Keratinocyte (primary cell): ENCODE data around the gene LRBA. TPM values are rescaled to one million over a fixed set of nuclear protein-coding genes. Genes with fewer than 3 reads are reported as not detected.

Source experiments
- DNase-seq: peaks from one replicate; pipeline ENCODE4 v3.0.0-alpha.2; 2011; ENCODE audit warnings: low read depth, missing footprints, low spot score
- FAIRE-seq: peaks from 2 replicates; lab custom pipeline; 2011; peaks lifted over from hg19 to GRCh38; lab: Jason Lieb, UNC
- H2AFZ ChIP-seq: 2 replicates; pipeline ENCODE4 v1.6.0; 2012; ENCODE audit warnings: low read length, control low read depth, inconsistent platforms; ENCODE audit not compliant: control insufficient read depth
- H3K27ac ChIP-seq: 2 replicates; pipeline ENCODE4 v1.5.1; 2011; ENCODE audit warnings: low read length; ENCODE audit not compliant: control insufficient read depth, insufficient read depth
- H3K27me3 ChIP-seq: 3 replicates; pipeline ENCODE4 v1.6.0; 2011; ENCODE audit warnings: low read length; ENCODE audit not compliant: control insufficient read depth, insufficient read depth; ENCODE audit errors: extremely low read depth
- H3K36me3 ChIP-seq, 2 experiments: 2 replicates in 1 of 2; 3 replicates in 1 of 2; pipeline ENCODE4 v1.5.1; 2011; ENCODE audit warnings: low read length in 2 of 2, mild to moderate bottlenecking in 1 of 2; ENCODE audit not compliant: control insufficient read depth in 2 of 2, insufficient read depth in 2 of 2; ENCODE audit errors: extremely low read depth in 1 of 2
- H3K4me1 ChIP-seq: 3 replicates; pipeline ENCODE4 v1.5.1; 2011; ENCODE audit warnings: low read length; ENCODE audit not compliant: control insufficient read depth, insufficient read depth; ENCODE audit errors: extremely low read depth
- H3K4me2 ChIP-seq: 3 replicates; pipeline ENCODE4 v1.6.0; 2011; ENCODE audit warnings: low read depth, low read length; ENCODE audit not compliant: control insufficient read depth, insufficient read depth; ENCODE audit errors: extremely low read depth
- H3K4me3 ChIP-seq, 3 experiments: fragments of 200-600 bp in 1 of 3; sonication (generic) in 1 of 3; 2 replicates in 2 of 3; 3 replicates in 1 of 3; pipeline ENCODE4 v1.5.1; 2011 to 2016; ENCODE audit warnings: low read length in 3 of 3, mild to moderate bottlenecking in 3 of 3, control low read depth in 2 of 3, inconsistent platforms in 1 of 3, low read depth in 1 of 3, mixed read lengths in 1 of 3, mixed run types in 1 of 3, moderate library complexity in 1 of 3; ENCODE audit not compliant: control insufficient read depth in 2 of 3, insufficient read depth in 2 of 3; ENCODE audit errors: extremely low read depth in 1 of 3
- H3K79me2 ChIP-seq: 2 replicates; pipeline ENCODE4 v1.6.0; 2012; ENCODE audit warnings: low read length; ENCODE audit not compliant: control insufficient read depth, insufficient read depth
- H3K9ac ChIP-seq: 3 replicates; pipeline ENCODE4 v1.6.0; 2011; ENCODE audit warnings: low read length; ENCODE audit not compliant: control insufficient read depth, insufficient read depth; ENCODE audit errors: extremely low read depth
- H3K9me1 ChIP-seq: 3 replicates; pipeline ENCODE4 v1.6.0; 2011; ENCODE audit warnings: low read length; ENCODE audit not compliant: control insufficient read depth, insufficient read depth; ENCODE audit errors: extremely low read depth
- H3K9me3 ChIP-seq: 2 replicates; pipeline ENCODE4 v1.5.1; 2012; ENCODE audit warnings: low read depth, low read length; ENCODE audit not compliant: control insufficient read depth
- H4K20me1 ChIP-seq: 3 replicates; pipeline ENCODE4 v1.6.0; 2011; ENCODE audit warnings: low read length; ENCODE audit not compliant: control insufficient read depth, insufficient read depth; ENCODE audit errors: extremely low read depth
- EZH2 ChIP-seq: IDR thresholded peaks from one replicate; pipeline ENCODE4 v1.6.1; 2012; ENCODE audit warnings: inconsistent platforms, mild to moderate bottlenecking, low read length, moderate library complexity
- dilution Hi-C: fragments of 300-500 bp; cut with MboI; formaldehyde crosslinking; loops from one replicate; pipeline ENCODE4 v1.7.0; 2020; ENCODE audit warnings: low sequenced_read_pairs; ENCODE audit not compliant: extremely low pct_ligation_motif_present
- polyA plus RNA-seq, 5 experiments: library from polyadenylated mRNA; depleted of rRNA in 3 of 5; stranded (reverse) in 3 of 5; stranded (forward) in 1 of 5; unstranded in 1 of 5; fragments of >200 nt; gene quantifications; 1 replicate in 1 of 5; 2 replicates in 3 of 5; 3 replicates in 1 of 5; pipeline versions ENCODE4 v1.2.1 to v1.2.3, GENCODE V29; 2011 to 2012; ENCODE audit warnings: missing spikeins in 2 of 5, low read depth in 1 of 5, low replicate concordance in 1 of 5
- TF ChIP-seq, protein P1 (sequence below), 3 experiments: IDR thresholded peaks in 1 of 3; conservative IDR thresholded peaks in 1 of 3; optimal IDR thresholded peaks in 1 of 3; 2 replicates in 2 of 3; 3 replicates in 1 of 3; pipeline versions ENCODE3 to v1.5.1; 2011; ENCODE audit warnings: low read length in 3 of 3, mild to moderate bottlenecking in 3 of 3, moderate library complexity in 2 of 3, control low read depth in 1 of 3, inconsistent platforms in 1 of 3; ENCODE audit not compliant: insufficient read depth in 2 of 3; ENCODE audit errors: extremely low read depth in 1 of 3

LRBA gene
- polyA plus RNA-seq, 1 donor (not counting 4 experiments of a cell fraction or from before 2014, with no cell fraction given), result 35.6 TPM

DNA sequence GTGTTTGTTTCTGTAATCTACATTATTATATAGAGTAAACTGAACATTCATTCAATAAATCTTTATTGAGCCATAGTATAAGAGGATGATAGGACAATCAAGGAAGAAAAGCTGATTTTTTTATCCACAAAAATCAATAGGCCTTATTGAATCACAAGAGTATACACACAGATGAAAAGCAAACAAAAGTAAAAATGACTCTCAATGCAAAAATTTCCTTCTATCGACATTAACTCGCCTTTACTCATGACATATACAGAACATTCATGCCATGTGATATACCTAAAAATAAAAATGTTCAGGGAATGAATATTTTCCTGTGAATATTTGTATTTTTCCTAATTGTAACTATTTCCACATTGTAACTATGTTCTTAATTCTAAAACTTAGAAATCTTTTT, 161.2 kb downstream of the LRBA start:
- Histone ChIP-seq H3K4me3 (no peak overlapping the region), H3K4me2 (no peak overlapping the region), H4K20me1 (no peaks in the 10 kb centered on the region), H3K79me2 (no peaks in the 10 kb centered on the region), H3K9me3 (no peaks in the 10 kb centered on the region), H3K9ac (no peak overlapping the region), H3K9me1 (no peaks in the 10 kb centered on the region), H3K27me3 (no peaks in the 10 kb centered on the region), H3K27ac (no peak overlapping the region), H3K36me3 (peaks cover 0 to 6% of the 10 kb centered on the region in 2 experiments), H2AFZ (no peak overlapping the region), H3K4me1 (peaks cover 7% of the 10 kb centered on the region)
- dilution Hi-C loops, result no loop called here
- no peak for FAIRE-seq
- DNase-seq, result no peak
- TF ChIP-seq, protein P1, sequence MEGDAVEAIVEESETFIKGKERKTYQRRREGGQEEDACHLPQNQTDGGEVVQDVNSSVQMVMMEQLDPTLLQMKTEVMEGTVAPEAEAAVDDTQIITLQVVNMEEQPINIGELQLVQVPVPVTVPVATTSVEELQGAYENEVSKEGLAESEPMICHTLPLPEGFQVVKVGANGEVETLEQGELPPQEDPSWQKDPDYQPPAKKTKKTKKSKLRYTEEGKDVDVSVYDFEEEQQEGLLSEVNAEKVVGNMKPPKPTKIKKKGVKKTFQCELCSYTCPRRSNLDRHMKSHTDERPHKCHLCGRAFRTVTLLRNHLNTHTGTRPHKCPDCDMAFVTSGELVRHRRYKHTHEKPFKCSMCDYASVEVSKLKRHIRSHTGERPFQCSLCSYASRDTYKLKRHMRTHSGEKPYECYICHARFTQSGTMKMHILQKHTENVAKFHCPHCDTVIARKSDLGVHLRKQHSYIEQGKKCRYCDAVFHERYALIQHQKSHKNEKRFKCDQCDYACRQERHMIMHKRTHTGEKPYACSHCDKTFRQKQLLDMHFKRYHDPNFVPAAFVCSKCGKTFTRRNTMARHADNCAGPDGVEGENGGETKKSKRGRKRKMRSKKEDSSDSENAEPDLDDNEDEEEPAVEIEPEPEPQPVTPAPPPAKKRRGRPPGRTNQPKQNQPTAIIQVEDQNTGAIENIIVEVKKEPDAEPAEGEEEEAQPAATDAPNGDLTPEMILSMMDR (optimal IDR thresholded peaks at IDR 0.05 in 1 of 3, IDR thresholded peaks at IDR 0.05 in 1 of 3, conservative IDR thresholded peaks at IDR 0.05 in 1 of 3; ENCODE audit: extremely low read depth in 1 of 3, insufficient read depth in 2 of 3, low read length in 3 of 3), result no peak
- no peak for TF ChIP-seq EZH2

DNA sequence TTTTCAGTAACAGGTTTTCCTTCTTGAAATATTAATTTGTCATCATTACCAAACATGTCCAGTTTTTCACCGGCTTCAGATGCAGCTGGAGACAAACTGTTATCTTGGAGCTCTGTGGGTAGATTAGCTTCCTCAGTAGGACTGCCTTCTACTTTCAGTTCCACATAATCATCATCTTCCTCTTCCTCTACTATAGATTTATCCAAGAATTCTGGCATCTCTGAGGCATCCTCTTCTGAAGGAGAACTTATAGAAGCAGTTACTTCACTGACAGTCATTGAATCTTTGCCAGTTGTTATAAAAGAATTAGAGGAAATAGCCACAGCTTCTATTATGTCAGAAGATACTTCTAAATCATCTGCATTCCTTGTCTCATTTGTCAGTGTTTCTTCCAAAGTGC, 162.9 kb downstream of the LRBA start:
- H2AFZ ChIP-seq, result no peak overlapping the region
- TF ChIP-seq EZH2, result no peak
- TF ChIP-seq, protein P1 (optimal IDR thresholded peaks at IDR 0.05 in 1 of 3, IDR thresholded peaks at IDR 0.05 in 1 of 3, conservative IDR thresholded peaks at IDR 0.05 in 1 of 3; ENCODE audit: extremely low read depth in 1 of 3, insufficient read depth in 2 of 3, low read length in 3 of 3), result no peak
- no peaks in the 10 kb centered on the region for H3K9me1 ChIP-seq
- H3K27ac ChIP-seq, result no peak overlapping the region
- H3K9ac ChIP-seq, result no peak overlapping the region
- DNase-seq (no peak), FAIRE-seq (no peak)
- no peaks in the 10 kb centered on the region for H4K20me1 ChIP-seq
- H3K4me2 ChIP-seq, result no peak overlapping the region
- peaks cover 0 to 6% of the 10 kb centered on the region in 2 experiments for H3K36me3 ChIP-seq
- H3K9me3 ChIP-seq, result no peaks in the 10 kb centered on the region
- peaks cover 9% of the 10 kb centered on the region for H3K4me1 ChIP-seq
- no peak overlapping the region for H3K4me3 ChIP-seq
- dilution Hi-C loops, result no loop called here
- H3K27me3 ChIP-seq, result no peaks in the 10 kb centered on the region
- no peaks in the 10 kb centered on the region for H3K79me2 ChIP-seq
